SIG-M5 treated with dmso at 0.1 percent for 504 hours (cell line): ENCODE results near the gene MYH10.

Experiments used
- DNase-seq: peaks from one replicate; lab custom pipeline; 2025; ENCODE audit not compliant: unreplicated experiment; lab: John Stamatoyannopoulos, UW

MYH10 gene

GRCh38 chr17:8499614-8500013 lies 130.9 kb downstream of the MYH10 start:
- DNase-seq = no peak

- no peak for DNase-seq
Measured at GRCh38 chr17:8499171-8499570, 131.4 kb downstream of the MYH10 start.

GRCh38 chr17:8496081-8496480 lies 134.4 kb downstream of the MYH10 start:
- no peak for DNase-seq

GRCh38 chr17:8494506-8495111 lies 135.9 kb downstream of the MYH10 start:
- DNase-seq = no peak

GRCh38 chr17:8494021-8494420 lies 136.5 kb downstream of the MYH10 start:
- no peak for DNase-seq

- DNase-seq = no peak
Measured at GRCh38 chr17:8492121-8492520, 138.4 kb downstream of the MYH10 start.

GRCh38 chr17:8490256-8491023 lies 140.1 kb downstream of the MYH10 start:
- no peak for DNase-seq

- DNase-seq = no peak
Measured at GRCh38 chr17:8489841-8490240, 140.7 kb downstream of the MYH10 start.

- no peak for DNase-seq
Measured at GRCh38 chr17:8488901-8489300, 141.6 kb downstream of the MYH10 start.

GRCh38 chr17:8488491-8488890 lies 142.0 kb downstream of the MYH10 start:
- DNase-seq = no peak

- no peak for DNase-seq
Measured at GRCh38 chr17:8487743-8488142, 142.8 kb downstream of the MYH10 start.

- no peak for DNase-seq
Measured at GRCh38 chr17:8487130-8487645, 143.3 kb downstream of the MYH10 start.

- no peak for DNase-seq
Measured at GRCh38 chr17:8485491-8485890, 145.0 kb downstream of the MYH10 start.

- DNase-seq = no peak
Measured at GRCh38 chr17:8484465-8484864, 146.1 kb downstream of the MYH10 start.

- DNase-seq = no peak
Measured at GRCh38 chr17:8482546-8482945, 148.0 kb downstream of the MYH10 start.

- DNase-seq = no peak
Measured at GRCh38 chr17:8481703-8482102, 148.8 kb downstream of the MYH10 start.

GRCh38 chr17:8481089-8481488 lies 149.4 kb downstream of the MYH10 start:
- DNase-seq = no peak

- no peak for DNase-seq
Measured at GRCh38 chr17:8480011-8480976, 150.2 kb downstream of the MYH10 start.

- DNase-seq = no peak
Measured at GRCh38 chr17:8479431-8479947, 151.0 kb downstream of the MYH10 start.

GRCh38 chr17:8477715-8478441 lies 152.6 kb downstream of the MYH10 start:
- no peak for DNase-seq
